HCT116 (cell line): ENCODE measurements around the gene FH.

Experiments used
- ATF3 ChIP-seq: IDR thresholded peaks from 2 replicates; pipeline ENCODE4 v1.6.1; 2012
- CEBPB ChIP-seq: IDR thresholded peaks from 2 replicates; pipeline ENCODE4 v1.6.1; 2012; ENCODE audit warnings: low read depth
- EZH2 ChIP-seq: fragments of 200-600 bp; sonication (generic); IDR thresholded peaks from 2 replicates; pipeline ENCODE4 v1.6.1; 2017; ENCODE audit warnings: antibody characterized with exemption, mixed run types
- JUND ChIP-seq: IDR thresholded peaks from 2 replicates; pipeline ENCODE4 v1.6.1; 2012
- POLR2A ChIP-seq: IDR thresholded peaks from 2 replicates; pipeline ENCODE4 v1.7.0; 2011; ENCODE audit warnings: borderline replicate concordance; ENCODE audit not compliant: insufficient read depth, insufficient read length; ENCODE audit errors: extremely low read depth
- POLR2AphosphoS5 ChIP-seq: IDR thresholded peaks from 2 replicates; pipeline ENCODE4 v1.6.1; 2011; ENCODE audit warnings: mild to moderate bottlenecking, low read depth, low read length, moderate library complexity
- RAD21 ChIP-seq: IDR thresholded peaks from 2 replicates; pipeline ENCODE4 v1.6.1; 2012; ENCODE audit warnings: low read depth, mild to moderate bottlenecking
- REST ChIP-seq: IDR thresholded peaks from 2 replicates; pipeline ENCODE4 v1.6.1; 2012; ENCODE audit warnings: low read depth
- SP1 ChIP-seq: IDR thresholded peaks from 2 replicates; pipeline ENCODE4 v1.6.1; 2012; ENCODE audit warnings: low read depth
- TCF7L2 ChIP-seq: IDR thresholded peaks from 2 replicates; pipeline ENCODE4 v1.7.0; 2011; ENCODE audit warnings: borderline replicate concordance, inconsistent platforms; ENCODE audit not compliant: insufficient read depth, insufficient read length; ENCODE audit errors: extremely low read depth
- YY1 ChIP-seq: IDR thresholded peaks from 2 replicates; pipeline ENCODE4 v1.6.1; 2011; ENCODE audit warnings: low read length, low read depth, moderate library complexity, mild to moderate bottlenecking; ENCODE audit not compliant: insufficient replicate concordance; ENCODE audit errors: extremely low read depth
- ZNF274 ChIP-seq: fragments of 200-500 bp; sonication (Bioruptor generic); IDR thresholded peaks from 2 replicates; pipeline ENCODE4 v1.6.1; 2014; ENCODE audit warnings: mild to moderate bottlenecking, low read depth, low read length, inconsistent platforms
- TF ChIP-seq, protein P1 (sequence below), 3 experiments: fragments of 200-600 bp in 1 of 3; sonication (generic) in 1 of 3; IDR thresholded peaks in 2 of 3; conservative IDR thresholded peaks in 1 of 3; 2 replicates each; pipeline ENCODE4 v1.5.1; 2012 to 2017; ENCODE audit warnings: low read depth in 2 of 3, low read length in 2 of 3, antibody characterized with exemption in 1 of 3, borderline replicate concordance in 1 of 3, control low read depth in 1 of 3, mild to moderate bottlenecking in 1 of 3, mixed read lengths in 1 of 3, mixed run types in 1 of 3, moderate library complexity in 1 of 3; ENCODE audit not compliant: insufficient read depth in 1 of 3

DNA sequence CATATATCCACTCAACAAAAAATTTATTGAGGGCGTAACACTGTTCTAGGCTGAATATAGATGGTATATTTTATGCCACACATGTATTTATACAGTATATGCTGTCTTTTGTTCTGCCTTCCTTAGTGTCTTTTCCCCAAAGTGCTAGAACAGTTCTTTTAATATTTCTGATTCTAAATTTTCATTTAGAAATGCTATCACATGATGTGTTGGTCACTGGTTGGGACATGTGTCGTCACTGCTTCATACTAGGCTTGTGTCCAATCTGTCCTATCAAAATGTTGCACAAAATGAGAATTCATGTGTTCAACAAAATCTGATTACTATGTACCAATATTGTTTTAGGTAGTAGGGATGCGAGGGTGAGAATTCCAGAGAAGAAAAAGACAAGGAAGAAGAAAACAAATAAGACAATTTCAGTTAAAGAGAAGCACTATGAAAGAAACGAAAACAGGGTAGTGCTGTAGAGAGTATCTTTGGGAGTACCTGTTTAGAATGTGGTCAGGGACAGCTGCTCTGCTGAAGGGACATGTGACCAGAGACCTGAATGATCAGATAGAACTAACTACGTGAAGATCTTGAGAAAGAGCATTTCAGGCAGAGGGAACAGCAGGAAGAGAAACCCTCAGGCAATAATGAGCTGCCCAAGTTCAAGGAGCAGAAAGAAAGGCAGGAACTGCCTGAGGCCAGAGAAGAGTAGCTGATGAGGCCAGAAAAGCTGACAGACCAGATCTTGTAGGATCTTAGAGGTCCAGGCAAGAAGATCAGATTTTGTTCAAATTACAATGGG, 14.0 kb upstream of the FH start:
- no peak for TF ChIP-seq YY1
- TF ChIP-seq, protein P1, sequence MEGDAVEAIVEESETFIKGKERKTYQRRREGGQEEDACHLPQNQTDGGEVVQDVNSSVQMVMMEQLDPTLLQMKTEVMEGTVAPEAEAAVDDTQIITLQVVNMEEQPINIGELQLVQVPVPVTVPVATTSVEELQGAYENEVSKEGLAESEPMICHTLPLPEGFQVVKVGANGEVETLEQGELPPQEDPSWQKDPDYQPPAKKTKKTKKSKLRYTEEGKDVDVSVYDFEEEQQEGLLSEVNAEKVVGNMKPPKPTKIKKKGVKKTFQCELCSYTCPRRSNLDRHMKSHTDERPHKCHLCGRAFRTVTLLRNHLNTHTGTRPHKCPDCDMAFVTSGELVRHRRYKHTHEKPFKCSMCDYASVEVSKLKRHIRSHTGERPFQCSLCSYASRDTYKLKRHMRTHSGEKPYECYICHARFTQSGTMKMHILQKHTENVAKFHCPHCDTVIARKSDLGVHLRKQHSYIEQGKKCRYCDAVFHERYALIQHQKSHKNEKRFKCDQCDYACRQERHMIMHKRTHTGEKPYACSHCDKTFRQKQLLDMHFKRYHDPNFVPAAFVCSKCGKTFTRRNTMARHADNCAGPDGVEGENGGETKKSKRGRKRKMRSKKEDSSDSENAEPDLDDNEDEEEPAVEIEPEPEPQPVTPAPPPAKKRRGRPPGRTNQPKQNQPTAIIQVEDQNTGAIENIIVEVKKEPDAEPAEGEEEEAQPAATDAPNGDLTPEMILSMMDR (IDR thresholded peaks at IDR 0.05 in 2 of 3, conservative IDR thresholded peaks at IDR 0.05 in 1 of 3; ENCODE audit: borderline replicate concordance in 1 of 3, insufficient read depth in 1 of 3, low read depth in 2 of 3, low read length in 2 of 3), result no peak
- no peak for TF ChIP-seq POLR2AphosphoS5
- TF ChIP-seq ZNF274, result no peak
- TF ChIP-seq JUND, result no peak
- no peak for TF ChIP-seq EZH2
- TF ChIP-seq REST, result no peak
- no peak for TF ChIP-seq RAD21
- no peak for TF ChIP-seq POLR2A
- TF ChIP-seq TCF7L2, result no peak
- TF ChIP-seq SP1, result no peak
- TF ChIP-seq CEBPB, result no peak
- no peak for TF ChIP-seq ATF3
